ENCODE results near the gene HGFAC.

Gene HGFAC

GRCh38 chr4:3493720-3494461 is 52.1 kb downstream of the HGFAC start:
- no peak overlapping the region for H3K27ac ChIP-seq
- H3K9ac ChIP-seq: no peak overlapping the region
- no peak overlapping the region for H3K4me3 ChIP-seq (IDR thresholded peaks at IDR 0.05; ENCODE audit: insufficient read depth, low read depth, low read length)
- no peak for TF ChIP-seq CTCF (conservative IDR thresholded peaks at IDR 0.05; ENCODE audit: low read depth, low read length)
- H2AFZ ChIP-seq (ENCODE audit: low read depth): no peak overlapping the region
- no peak overlapping the region for H3K4me2 ChIP-seq
- no peaks in the 10 kb centered on the region for H3K4me1 ChIP-seq (ENCODE audit: low read depth, poor library complexity, severe bottlenecking)
- no peaks in the 10 kb centered on the region for H3K79me2 ChIP-seq (ENCODE audit: insufficient read depth, low read depth)
- H3K27me3 ChIP-seq (ENCODE audit: insufficient read depth, low read depth): peaks cover 16% of the 10 kb centered on the region; the same call in 1 of the 2 replicates
- no peaks in the 10 kb centered on the region for H4K20me1 ChIP-seq (ENCODE audit: insufficient read depth)
- no peaks in the 10 kb centered on the region for H3K36me3 ChIP-seq (ENCODE audit: insufficient read depth)

DNA sequence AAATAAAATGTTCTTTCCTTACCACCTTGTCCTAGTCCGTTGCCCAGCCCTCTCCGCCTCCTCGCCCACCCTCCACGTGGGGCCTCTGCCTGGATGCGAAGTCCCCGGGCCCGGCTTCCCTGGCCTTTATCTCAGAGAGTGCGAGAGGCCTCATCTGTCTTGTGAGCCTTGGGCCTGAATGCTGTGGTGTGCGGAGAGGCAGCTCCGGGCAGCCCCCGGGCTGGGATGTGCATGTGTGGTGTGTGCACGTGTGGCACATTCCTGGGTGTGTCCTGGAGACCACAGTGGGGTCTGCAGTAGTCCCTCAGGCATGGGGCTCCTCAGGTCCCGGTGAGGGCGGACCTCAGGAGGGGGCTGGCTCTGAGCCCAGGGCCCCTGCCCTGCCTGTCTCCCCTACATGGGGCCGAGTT is 52.7 kb downstream of the HGFAC start:
- H3K4me2 ChIP-seq: no peak overlapping the region
- H3K36me3 ChIP-seq (ENCODE audit: insufficient read depth): no peaks in the 10 kb centered on the region
- no peaks in the 10 kb centered on the region for H3K4me1 ChIP-seq (ENCODE audit: low read depth, poor library complexity, severe bottlenecking)
- no peak for TF ChIP-seq CTCF (conservative IDR thresholded peaks at IDR 0.05; ENCODE audit: low read depth, low read length)
- H3K27ac ChIP-seq: no peak overlapping the region
- H2AFZ ChIP-seq (ENCODE audit: low read depth): no peak overlapping the region
- H3K27me3 ChIP-seq (ENCODE audit: insufficient read depth, low read depth): peaks cover 16% of the 10 kb centered on the region; the same call in 1 of the 2 replicates
- H3K4me3 ChIP-seq (IDR thresholded peaks at IDR 0.05; ENCODE audit: insufficient read depth, low read depth, low read length): no peak overlapping the region
- no peaks in the 10 kb centered on the region for H4K20me1 ChIP-seq (ENCODE audit: insufficient read depth)
- no peak overlapping the region for H3K9ac ChIP-seq
- no peaks in the 10 kb centered on the region for H3K79me2 ChIP-seq (ENCODE audit: insufficient read depth, low read depth)

DNA sequence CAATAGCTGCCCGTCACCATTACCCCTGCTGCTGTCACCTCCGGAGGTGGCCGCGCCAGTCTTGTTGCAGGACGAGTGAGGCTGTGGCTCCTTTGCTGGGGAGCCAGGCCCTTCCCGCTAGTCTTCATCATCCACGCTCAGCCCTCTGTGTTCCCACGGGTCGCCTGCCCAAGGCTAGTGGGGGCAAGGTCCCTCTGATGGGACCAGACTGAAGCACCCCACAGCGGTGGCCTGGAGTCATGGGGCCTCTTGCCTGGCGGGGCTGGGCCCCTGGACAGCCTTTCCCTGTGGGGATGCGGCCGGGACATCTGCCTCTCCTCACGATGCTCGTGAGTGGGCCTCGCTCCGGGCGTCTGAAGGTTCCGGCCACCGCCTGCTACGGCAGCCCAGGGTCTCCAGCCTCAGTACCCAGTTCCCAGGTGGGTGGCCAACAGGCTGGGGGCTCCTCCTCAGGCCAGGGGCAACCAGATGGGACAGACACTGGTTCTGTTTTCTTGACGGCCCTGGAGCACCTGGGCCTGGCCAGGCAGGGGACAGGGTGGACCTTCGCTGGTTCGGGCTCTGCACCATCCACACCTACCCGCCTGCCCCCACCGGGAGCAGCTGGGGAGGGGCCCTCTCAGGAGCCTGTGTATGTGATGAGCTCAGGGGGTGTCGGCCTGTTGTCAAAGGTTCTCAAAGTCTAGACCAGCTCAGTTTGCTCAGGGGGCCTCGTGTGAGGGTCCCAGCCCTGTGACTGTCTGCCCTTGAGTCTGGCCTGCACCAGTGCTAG is 53.6 kb downstream of the HGFAC start:
- H3K4me2 ChIP-seq: no peak overlapping the region
- no peak overlapping the region for H3K9ac ChIP-seq
- H3K27ac ChIP-seq: no peak overlapping the region
- H3K36me3 ChIP-seq (ENCODE audit: insufficient read depth): no peaks in the 10 kb centered on the region
- no peaks in the 10 kb centered on the region for H3K79me2 ChIP-seq (ENCODE audit: insufficient read depth, low read depth)
- no peak overlapping the region for H3K4me3 ChIP-seq (IDR thresholded peaks at IDR 0.05; ENCODE audit: insufficient read depth, low read depth, low read length)
- TF ChIP-seq CTCF (conservative IDR thresholded peaks at IDR 0.05; ENCODE audit: low read depth, low read length): no peak
- no peaks in the 10 kb centered on the region for H3K4me1 ChIP-seq (ENCODE audit: low read depth, poor library complexity, severe bottlenecking)
- H4K20me1 ChIP-seq (ENCODE audit: insufficient read depth): no peaks in the 10 kb centered on the region
- no peak overlapping the region for H2AFZ ChIP-seq (ENCODE audit: low read depth)
- peaks cover 16% of the 10 kb centered on the region; the same call in 1 of the 2 replicates for H3K27me3 ChIP-seq (ENCODE audit: insufficient read depth, low read depth)

DNA sequence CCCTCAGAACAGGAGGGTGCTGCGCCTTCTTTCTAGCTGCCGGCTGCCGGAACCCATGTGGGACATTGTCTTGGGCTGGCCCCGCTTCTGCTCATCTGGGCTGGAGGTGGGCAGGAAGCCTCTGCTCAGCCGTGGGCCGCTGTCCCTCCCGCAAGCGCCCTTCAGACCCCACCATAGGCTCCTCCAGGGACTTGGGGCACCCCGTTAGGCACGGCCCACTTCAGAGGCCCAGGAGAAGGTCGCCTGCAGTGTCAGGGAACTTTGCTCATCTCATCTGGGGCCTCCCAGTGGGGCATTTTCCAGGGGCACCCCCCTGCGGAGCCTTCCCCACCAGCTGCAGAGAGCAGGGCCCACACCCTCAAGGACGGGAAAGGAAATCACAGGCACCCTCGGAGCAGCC is 54.3 kb downstream of the HGFAC start:
- no peak for TF ChIP-seq CTCF (conservative IDR thresholded peaks at IDR 0.05; ENCODE audit: low read depth, low read length)
- H3K27me3 ChIP-seq (ENCODE audit: insufficient read depth, low read depth): peaks cover 12% of the 10 kb centered on the region; the same call in 1 of the 2 replicates
- H3K4me2 ChIP-seq: no peak overlapping the region
- no peak overlapping the region for H3K27ac ChIP-seq
- H3K4me1 ChIP-seq (ENCODE audit: low read depth, poor library complexity, severe bottlenecking): no peaks in the 10 kb centered on the region
- H3K79me2 ChIP-seq (ENCODE audit: insufficient read depth, low read depth): no peaks in the 10 kb centered on the region
- H4K20me1 ChIP-seq (ENCODE audit: insufficient read depth): no peaks in the 10 kb centered on the region
- H3K9ac ChIP-seq: no peak overlapping the region
- H3K36me3 ChIP-seq (ENCODE audit: insufficient read depth): no peaks in the 10 kb centered on the region
- H2AFZ ChIP-seq (ENCODE audit: low read depth): no peak overlapping the region
- no peak overlapping the region for H3K4me3 ChIP-seq (IDR thresholded peaks at IDR 0.05; ENCODE audit: insufficient read depth, low read depth, low read length)
